ENCODE data around the gene RPL7L1.
A peak's percentile ranks its signal among the peaks of the same experiment; 100 is the strongest.

RPL7L1 gene

GRCh38 chr6:42928986-42929820, 49.8 kb downstream of the RPL7L1 start, which contains the start of gene CNPY3:
Gene CNPY3, plus strand, starts transcription at chr6:42929480. Its CDS starts 91 bp downstream, at chr6:42929571.
- no peak for TF ChIP-seq CTCF (conservative IDR thresholded peaks at IDR 0.05; ENCODE audit: low read depth)
- CTCF ChIA-PET, result interaction anchor here (0.6 to 0.7 kb wide), 2 partner anchors 13 to 38 kb away, joined by 3 read pairs; no protein-coding TSS in a partner anchor
- DNase-seq (ENCODE audit: low spot score), result peak; percentile 93
- peak within 1 kb of the TSS; percentile 96 for H3K27ac ChIP-seq
- POLR2A ChIA-PET (ENCODE audit: low non-redundant PET), result interaction anchor here (0.7 to 1.3 kb wide), 5 partner anchors 45 to 148 kb away, joined by 3 to 9 read pairs (median 7); partner anchors contain the start of genes BICRAL and PEX6

- DNase-seq (ENCODE audit: low spot score), result peak; percentile 36
- peak overlapping the region; percentile 96 for H3K27ac ChIP-seq
- CTCF ChIA-PET, result interaction anchor here (0.6 to 0.7 kb wide), 2 partner anchors 12 to 39 kb away, joined by 3 read pairs; no protein-coding TSS in a partner anchor
- POLR2A ChIA-PET (ENCODE audit: low non-redundant PET), result interaction anchor here (0.7 to 1.3 kb wide), 4 partner anchors 45 to 66 kb away, joined by 4 to 9 read pairs (median 7); partner anchors contain the start of gene PEX6
- no peak for TF ChIP-seq CTCF (conservative IDR thresholded peaks at IDR 0.05; ENCODE audit: low read depth)
Observed at GRCh38 chr6:42929821-42930360, 50.5 kb downstream of the RPL7L1 start.

- POLR2A ChIA-PET (ENCODE audit: low non-redundant PET), result interaction anchor here (0.5 kb wide), 1 partner anchor 461 kb away, joined by 5 read pairs; no protein-coding TSS in a partner anchor
- no peak for TF ChIP-seq CTCF (conservative IDR thresholded peaks at IDR 0.05; ENCODE audit: low read depth)
- CTCF ChIA-PET, result no interaction called here
- DNase-seq (ENCODE audit: low spot score), result no peak
- H3K27ac ChIP-seq, result no peak overlapping the region
Observed at GRCh38 chr6:42932412-42932811, 53.0 kb downstream of the RPL7L1 start.

GRCh38 chr6:42933205-42933604, 53.8 kb downstream of the RPL7L1 start:
- no peak for DNase-seq (ENCODE audit: low spot score)
- no peak for TF ChIP-seq CTCF (conservative IDR thresholded peaks at IDR 0.05; ENCODE audit: low read depth)
- no peak overlapping the region for H3K27ac ChIP-seq
- ChIA-PET POLR2A (ENCODE audit: low non-redundant PET) (no interaction called here), CTCF (no interaction called here)

GRCh38 chr6:42935322-42935721, 55.9 kb downstream of the RPL7L1 start:
- no peak for DNase-seq (ENCODE audit: low spot score)
- no peak for TF ChIP-seq CTCF (conservative IDR thresholded peaks at IDR 0.05; ENCODE audit: low read depth)
- peak overlapping the region; percentile 11; the same call in 1 of the 2 replicates for H3K27ac ChIP-seq
- POLR2A ChIA-PET (ENCODE audit: low non-redundant PET), result no interaction called here
- CTCF ChIA-PET, result no interaction called here

- no peak for TF ChIP-seq CTCF (conservative IDR thresholded peaks at IDR 0.05; ENCODE audit: low read depth)
- DNase-seq (ENCODE audit: low spot score), result no peak
- H3K27ac ChIP-seq, result no peak overlapping the region
- CTCF ChIA-PET, result no interaction called here
- POLR2A ChIA-PET (ENCODE audit: low non-redundant PET), result no interaction called here
Observed at GRCh38 chr6:42936398-42936797, 57.0 kb downstream of the RPL7L1 start.
